HFFc6 (cell line): ENCODE measurements around the gene CRYM. TPM values are rescaled to one million over a fixed set of nuclear protein-coding genes. Genes with fewer than 3 reads are reported as not detected.

Experiments
- DNase-seq: peaks from one replicate; pipeline ENCODE4 v3.0.0-alpha.2; 2018
- H3K27ac Mint-ChIP-seq: 2 replicates; pipeline ENCODE4 v1.8.0; 2020; ENCODE audit warnings: mild to moderate bottlenecking, mixed read lengths
- H3K27me3 Mint-ChIP-seq: 2 replicates; pipeline ENCODE4 v1.8.0; 2021; ENCODE audit warnings: mild to moderate bottlenecking, moderate library complexity, mixed read lengths; ENCODE audit not compliant: insufficient read depth
- H3K36me3 Mint-ChIP-seq: 2 replicates; pipeline ENCODE4 v1.8.0; 2021; ENCODE audit warnings: low read depth, mixed read lengths
- H3K4me1 Mint-ChIP-seq: 2 replicates; pipeline ENCODE4 v1.8.0; 2020; ENCODE audit warnings: low read depth, mixed read lengths
- H3K4me3 Mint-ChIP-seq: 2 replicates; pipeline ENCODE4 v1.8.0; 2020; ENCODE audit warnings: mild to moderate bottlenecking, moderate library complexity, mixed read lengths
- H3K9me3 Mint-ChIP-seq: 2 replicates; pipeline ENCODE4 v1.8.0; 2020; ENCODE audit warnings: mild to moderate bottlenecking, mixed read lengths
- total RNA-seq, 6 experiments: library from RNA; stranded (reverse); fragmentation: NEBNext Ultra II Directional; extraction: Animal tissue kit (Norgen Biotek cat#: 25700); gene quantifications; 2 replicates in 1 of 6; 3 replicates in 5 of 6; pipeline ENCODE4 v1.2.3, GENCODE V29; 2021
- TF ChIP-seq, protein P1 (sequence below): fragments of 200-600 bp; sonication (generic); IDR thresholded peaks from 2 replicates; pipeline ENCODE4 v1.5.0; 2021; ENCODE audit warnings: antibody characterized with exemption, mild to moderate bottlenecking

CRYM gene
- total RNA-seq, 6 experiments from 2014 or later = not detected

DNA sequence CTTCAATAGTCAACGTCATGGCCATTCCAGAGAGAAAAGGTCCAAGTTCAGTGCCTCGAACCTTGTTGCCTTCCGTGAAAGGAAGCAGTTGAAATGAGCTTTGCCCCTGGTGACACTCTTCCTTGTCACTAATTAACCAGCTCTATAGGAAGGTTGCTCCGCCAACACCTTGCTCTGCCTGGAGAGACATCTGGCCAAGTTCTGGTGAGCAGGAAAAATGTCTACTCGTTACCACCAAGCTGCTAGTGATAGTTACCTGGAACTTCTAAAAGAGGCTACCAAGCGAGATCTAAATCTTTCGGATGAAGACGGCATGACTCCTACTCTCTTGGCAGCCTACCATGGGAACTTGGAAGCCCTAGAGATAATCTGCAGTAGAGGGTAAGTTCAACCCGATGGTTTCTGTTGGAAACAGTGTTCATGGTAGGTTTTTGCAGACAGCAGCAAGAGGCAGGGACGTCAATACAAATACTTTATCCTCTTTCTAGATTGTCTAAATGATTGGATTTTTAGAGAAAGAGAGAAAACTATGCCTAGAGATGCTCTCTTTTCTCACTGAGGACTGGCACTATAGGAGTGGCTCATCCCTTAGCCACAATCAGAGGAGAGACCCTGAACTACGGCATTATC, 44.5 kb downstream of the CRYM start, which contains the start of gene ANKS4B:
ANKS4B (plus strand) TSS at position 179 of the 630 bp plus-strand sequence; CDS start at position 218, 39 bp downstream.
- H3K4me3 Mint-ChIP-seq = no peak within 1 kb of the TSS
- no peaks in the 10 kb centered on the region for H3K4me1 Mint-ChIP-seq
- DNase-seq = no peak
- no peaks in the 10 kb centered on the region for H3K36me3 Mint-ChIP-seq
- no peak within 1 kb of the TSS for H3K27ac Mint-ChIP-seq
- no peaks in the 10 kb centered on the region for H3K9me3 Mint-ChIP-seq
- TF ChIP-seq, protein P1, sequence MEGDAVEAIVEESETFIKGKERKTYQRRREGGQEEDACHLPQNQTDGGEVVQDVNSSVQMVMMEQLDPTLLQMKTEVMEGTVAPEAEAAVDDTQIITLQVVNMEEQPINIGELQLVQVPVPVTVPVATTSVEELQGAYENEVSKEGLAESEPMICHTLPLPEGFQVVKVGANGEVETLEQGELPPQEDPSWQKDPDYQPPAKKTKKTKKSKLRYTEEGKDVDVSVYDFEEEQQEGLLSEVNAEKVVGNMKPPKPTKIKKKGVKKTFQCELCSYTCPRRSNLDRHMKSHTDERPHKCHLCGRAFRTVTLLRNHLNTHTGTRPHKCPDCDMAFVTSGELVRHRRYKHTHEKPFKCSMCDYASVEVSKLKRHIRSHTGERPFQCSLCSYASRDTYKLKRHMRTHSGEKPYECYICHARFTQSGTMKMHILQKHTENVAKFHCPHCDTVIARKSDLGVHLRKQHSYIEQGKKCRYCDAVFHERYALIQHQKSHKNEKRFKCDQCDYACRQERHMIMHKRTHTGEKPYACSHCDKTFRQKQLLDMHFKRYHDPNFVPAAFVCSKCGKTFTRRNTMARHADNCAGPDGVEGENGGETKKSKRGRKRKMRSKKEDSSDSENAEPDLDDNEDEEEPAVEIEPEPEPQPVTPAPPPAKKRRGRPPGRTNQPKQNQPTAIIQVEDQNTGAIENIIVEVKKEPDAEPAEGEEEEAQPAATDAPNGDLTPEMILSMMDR = no peak
- H3K27me3 Mint-ChIP-seq = peaks cover 32% of the 10 kb centered on the region

DNA sequence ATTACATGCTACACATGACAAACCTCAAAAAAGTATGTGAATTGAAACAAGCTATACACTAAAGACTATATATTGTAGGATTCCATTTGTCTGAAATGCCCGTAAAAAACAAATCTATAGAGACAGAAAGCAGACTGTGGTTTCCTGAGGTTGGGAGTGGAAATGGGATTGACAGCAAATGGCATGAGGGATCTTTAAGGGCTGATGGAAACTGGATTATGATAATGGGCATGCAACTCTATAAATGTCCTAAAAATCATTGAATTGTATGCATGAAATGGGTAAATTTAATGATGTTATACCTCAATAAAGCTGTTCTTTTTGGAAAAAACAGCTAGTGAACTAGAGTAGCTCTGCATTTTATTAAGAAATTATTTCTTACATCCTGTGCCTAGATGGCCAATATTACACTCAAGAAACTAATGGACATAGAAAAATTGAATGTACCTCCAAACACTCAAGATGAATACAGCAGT, 45.0 kb downstream of the CRYM start:
- no peaks in the 10 kb centered on the region for H3K9me3 Mint-ChIP-seq
- DNase-seq = no peak
- H3K27me3 Mint-ChIP-seq = peaks cover 38% of the 10 kb centered on the region
- H3K27ac Mint-ChIP-seq = no peak overlapping the region
- TF ChIP-seq, protein P1 = no peak
- no peaks in the 10 kb centered on the region for H3K36me3 Mint-ChIP-seq
- no peaks in the 10 kb centered on the region for H3K4me1 Mint-ChIP-seq
- no peak overlapping the region for H3K4me3 Mint-ChIP-seq

DNA sequence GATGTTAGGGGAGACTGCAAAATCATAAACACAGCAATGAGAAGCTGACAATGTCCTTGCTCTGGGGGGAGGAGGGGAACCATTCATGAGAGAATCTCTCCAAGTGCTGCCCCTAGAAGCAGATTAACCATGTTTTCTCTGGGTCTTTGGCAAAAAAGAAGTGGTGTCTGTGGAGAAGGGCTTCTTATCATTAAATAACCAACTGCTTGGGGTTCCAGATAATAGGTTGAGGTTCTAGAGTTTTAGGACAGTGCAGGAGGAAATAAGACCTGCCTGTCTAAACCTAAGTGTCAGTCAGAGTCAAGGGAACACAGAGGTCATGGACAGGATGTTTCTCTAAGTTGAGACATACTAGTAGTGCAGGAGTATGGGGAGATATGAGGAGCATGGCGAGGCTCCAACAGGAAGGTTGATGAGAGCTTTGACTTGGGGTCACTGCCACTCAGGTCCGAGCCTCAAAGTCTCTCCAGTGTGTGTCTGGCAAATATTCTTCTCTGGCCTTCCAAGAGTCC, 49.7 kb downstream of the CRYM start:
- Mint-ChIP-seq H3K27me3 (peaks cover 55% of the 10 kb centered on the region), H3K27ac (no peak overlapping the region), H3K36me3 (no peaks in the 10 kb centered on the region), H3K9me3 (no peaks in the 10 kb centered on the region), H3K4me3 (no peak overlapping the region), H3K4me1 (no peaks in the 10 kb centered on the region)
- no peak for DNase-seq
- TF ChIP-seq, protein P1 = no peak

DNA sequence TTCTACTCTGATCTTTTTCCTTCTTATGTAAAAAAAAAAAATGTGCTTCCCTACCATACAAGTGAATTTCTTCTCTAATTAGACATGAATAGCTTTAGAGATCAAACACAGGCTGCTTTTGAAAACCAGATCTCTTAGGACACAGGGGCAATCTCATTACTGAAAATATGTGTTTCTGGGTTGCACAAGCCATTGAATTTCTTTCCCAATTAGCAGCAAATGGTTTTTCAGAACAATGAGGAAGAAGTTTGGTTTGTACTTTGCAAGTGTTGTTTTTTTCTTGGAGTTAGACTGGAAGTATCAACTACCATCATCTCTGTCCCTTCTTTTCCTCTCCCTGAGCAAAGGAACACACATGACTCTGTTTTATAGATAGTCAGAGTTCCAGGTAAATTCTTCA, 50.2 kb downstream of the CRYM start:
- H3K27me3 Mint-ChIP-seq = peaks cover 55% of the 10 kb centered on the region
- H3K27ac Mint-ChIP-seq = no peak overlapping the region

DNA sequence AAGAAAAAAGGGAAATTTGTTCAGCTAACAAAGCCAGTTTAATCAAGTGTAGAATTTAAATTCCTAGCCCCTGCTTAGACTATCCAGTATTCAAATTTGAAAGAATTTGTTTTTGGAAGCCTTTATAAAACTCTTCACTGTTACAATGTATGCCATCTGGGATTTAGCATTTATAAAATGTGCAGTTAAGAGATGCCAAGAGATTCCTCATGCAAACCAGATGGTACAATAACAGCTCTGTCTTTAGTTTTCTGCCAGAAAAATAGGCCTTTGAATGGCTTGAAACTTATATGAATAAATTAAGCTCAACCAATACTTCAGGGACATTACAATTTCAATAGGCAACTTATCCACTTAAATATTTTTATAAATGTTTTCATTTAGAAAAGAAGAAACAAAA, 51.3 kb downstream of the CRYM start:
- no peaks in the 10 kb centered on the region for H3K36me3 Mint-ChIP-seq
- H3K27me3 Mint-ChIP-seq = peaks cover 61% of the 10 kb centered on the region
- H3K4me3 Mint-ChIP-seq = no peak overlapping the region
- H3K27ac Mint-ChIP-seq = no peak overlapping the region
- H3K9me3 Mint-ChIP-seq = no peaks in the 10 kb centered on the region
- TF ChIP-seq, protein P1 = no peak
- no peaks in the 10 kb centered on the region; the same call in 1 of the 2 replicates for H3K4me1 Mint-ChIP-seq
- no peak for DNase-seq

More for the DNA sequence above, 50.2 kb downstream of the CRYM start:
- Mint-ChIP-seq H3K4me1 (no peaks in the 10 kb centered on the region; the same call in 1 of the 2 replicates), H3K4me3 (no peak overlapping the region), H3K36me3 (no peaks in the 10 kb centered on the region), H3K9me3 (no peaks in the 10 kb centered on the region)
- DNase-seq = no peak
- TF ChIP-seq, protein P1 = no peak
